Gastroesophageal sphincter (tissue), 3 donors: ENCODE measurements around the gene NEDD4.

Experiments used
- CTCF ChIP-seq, 4 experiments: fragments of 200-600 bp in 2 of 4; fragments of 450-650 bp in 2 of 4; sonication (generic) in 1 of 4; IDR thresholded peaks; one replicate each; pipeline ENCODE4 v1.5.1; 2017 to 2019; ENCODE audit warnings: antibody characterized with exemption in 4 of 4, mild to moderate bottlenecking in 2 of 4, moderate library complexity in 2 of 4
- EP300 ChIP-seq: sonication (generic); formaldehyde crosslinking; IDR thresholded peaks from one replicate; pipeline ENCODE4 v1.6.1; 2017; ENCODE audit warnings: antibody characterized with exemption, mild to moderate bottlenecking
- POLR2A ChIP-seq, 2 donors: fragments of 450-650 bp; IDR thresholded peaks; one replicate each; pipeline ENCODE4 v1.6.1; 2017; ENCODE audit warnings: antibody characterized with exemption in 2 of 2, mild to moderate bottlenecking in 2 of 2, moderate library complexity in 1 of 2
- POLR2AphosphoS5 ChIP-seq: sonication (generic); formaldehyde crosslinking; IDR thresholded peaks from one replicate; pipeline ENCODE4 v1.6.1; 2017; ENCODE audit warnings: antibody characterized with exemption

GRCh38 chr15:55942332-55942731, 51.1 kb downstream of the NEDD4 start:
- TF ChIP-seq CTCF (IDR thresholded peaks at IDR 0.05) (no peak), POLR2A (IDR thresholded peaks at IDR 0.05) (no peak), POLR2AphosphoS5 (no peak), EP300 (no peak)
